ENCODE data around the gene TNNI2.

Gene TNNI2

GRCh38 chr11:1823376-1824220, 15.2 kb upstream of the TNNI2 start:
- Histone ChIP-seq H3K27me3 (ENCODE audit: insufficient read depth, poor library complexity, severe bottlenecking) (no peaks in the 10 kb centered on the region), H3K27ac (ENCODE audit: poor library complexity, severe bottlenecking) (no peak overlapping the region), H3K4me1 (ENCODE audit: insufficient read depth, poor library complexity, severe bottlenecking) (peaks cover 38% of the 10 kb centered on the region), H3K36me3 (ENCODE audit: low read depth) (no peaks in the 10 kb centered on the region), H3K4me3 (ENCODE audit: severe bottlenecking) (no peak overlapping the region), H3K9me3 (ENCODE audit: severe bottlenecking) (peaks cover 4% of the 10 kb centered on the region)
- ATAC-seq (ENCODE audit: low read depth) = no peak
- no peak for DNase-seq (ENCODE audit: low spot score)
- no peak for TF ChIP-seq CTCF (IDR thresholded peaks at IDR 0.05; ENCODE audit: poor library complexity, severe bottlenecking)

- ATAC-seq (ENCODE audit: low read depth) (no peak), DNase-seq (ENCODE audit: low spot score) (no peak)
- TF ChIP-seq CTCF (IDR thresholded peaks at IDR 0.05; ENCODE audit: poor library complexity, severe bottlenecking) = no peak
- Histone ChIP-seq H3K9me3 (ENCODE audit: severe bottlenecking) (peaks cover 4% of the 10 kb centered on the region), H3K4me3 (ENCODE audit: severe bottlenecking) (no peak overlapping the region), H3K4me1 (ENCODE audit: insufficient read depth, poor library complexity, severe bottlenecking) (peaks cover 47% of the 10 kb centered on the region), H3K36me3 (ENCODE audit: low read depth) (no peaks in the 10 kb centered on the region), H3K27ac (ENCODE audit: poor library complexity, severe bottlenecking) (no peak overlapping the region), H3K27me3 (ENCODE audit: insufficient read depth, poor library complexity, severe bottlenecking) (no peaks in the 10 kb centered on the region)
Measured at GRCh38 chr11:1824221-1825038, 14.4 kb upstream of the TNNI2 start.

- no peak for DNase-seq (ENCODE audit: low spot score)
- H3K27ac ChIP-seq (ENCODE audit: poor library complexity, severe bottlenecking) = no peak overlapping the region
- ATAC-seq (ENCODE audit: low read depth) = no peak
- peaks cover 4% of the 10 kb centered on the region for H3K9me3 ChIP-seq (ENCODE audit: severe bottlenecking)
- TF ChIP-seq CTCF (IDR thresholded peaks at IDR 0.05; ENCODE audit: poor library complexity, severe bottlenecking) = no peak
- H3K4me3 ChIP-seq (ENCODE audit: severe bottlenecking) = no peak overlapping the region
- peaks cover 50% of the 10 kb centered on the region for H3K4me1 ChIP-seq (ENCODE audit: insufficient read depth, poor library complexity, severe bottlenecking)
- no peaks in the 10 kb centered on the region for H3K27me3 ChIP-seq (ENCODE audit: insufficient read depth, poor library complexity, severe bottlenecking)
- no peaks in the 10 kb centered on the region for H3K36me3 ChIP-seq (ENCODE audit: low read depth)
Measured at GRCh38 chr11:1825039-1825740, 13.6 kb upstream of the TNNI2 start.

- Histone ChIP-seq H3K27ac (ENCODE audit: poor library complexity, severe bottlenecking) (peak overlapping the region; percentile 96), H3K36me3 (ENCODE audit: low read depth) (no peaks in the 10 kb centered on the region), H3K4me3 (ENCODE audit: severe bottlenecking) (no peak overlapping the region), H3K9me3 (ENCODE audit: severe bottlenecking) (no peaks in the 10 kb centered on the region), H3K27me3 (ENCODE audit: insufficient read depth, poor library complexity, severe bottlenecking) (no peaks in the 10 kb centered on the region), H3K4me1 (ENCODE audit: insufficient read depth, poor library complexity, severe bottlenecking) (peaks cover 49% of the 10 kb centered on the region)
- no peak for TF ChIP-seq CTCF (IDR thresholded peaks at IDR 0.05; ENCODE audit: poor library complexity, severe bottlenecking)
- no peak for ATAC-seq (ENCODE audit: low read depth)
- DNase-seq (ENCODE audit: low spot score) = peak; percentile 54
Measured at GRCh38 chr11:1825785-1826451, 12.9 kb upstream of the TNNI2 start.

Measured in RWPE2 (cell line).